ENCODE results near the gene CYCS.

DNA sequence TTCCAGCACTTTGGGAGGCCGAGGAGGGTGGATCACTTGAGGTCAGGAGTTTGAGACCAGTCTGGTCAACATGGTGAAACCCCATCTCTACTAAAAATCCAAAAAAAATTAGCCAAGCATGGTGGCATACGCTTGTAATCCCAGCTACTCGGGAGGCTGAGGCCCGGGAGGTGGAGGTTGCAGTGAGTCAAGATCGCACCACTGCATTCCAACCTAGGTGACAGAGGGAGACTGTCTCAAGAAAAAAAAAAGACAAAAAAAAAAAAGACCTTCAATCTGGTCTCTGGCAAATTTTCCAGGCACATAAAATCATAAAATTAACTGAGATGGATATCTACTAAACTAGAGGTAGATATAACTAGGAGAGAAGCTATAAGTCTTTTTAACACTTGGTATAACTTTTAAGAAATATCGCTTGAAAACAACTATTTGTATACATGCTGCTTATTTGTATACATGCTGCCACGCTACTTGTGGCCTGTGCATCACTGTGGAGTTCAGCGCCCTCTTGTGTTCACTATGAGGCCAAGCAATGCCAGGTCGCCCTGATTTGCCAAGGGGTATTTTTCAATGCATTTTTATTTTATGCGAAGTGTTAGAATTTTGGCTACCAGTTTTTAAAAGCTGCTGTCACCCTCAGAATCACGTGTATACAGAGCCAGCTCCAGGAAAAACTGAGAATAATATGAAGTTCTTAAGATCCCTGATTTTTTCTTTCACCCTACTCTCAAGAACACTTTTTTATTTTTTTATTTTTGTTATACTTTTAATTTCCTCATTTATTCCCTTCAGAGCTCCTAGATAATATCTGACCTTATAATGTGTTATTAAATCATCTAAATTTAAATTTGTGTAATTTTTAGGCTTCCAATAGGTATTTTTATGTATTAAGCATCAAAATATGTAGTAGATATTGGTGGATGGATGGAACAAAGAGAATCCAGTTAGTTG is 26.7 kb downstream of the CYCS start:
- TF ChIP-seq EZH2 (IDR thresholded peaks at IDR 0.05; ENCODE audit: insufficient read depth, low read length) = no peak
- TF ChIP-seq, protein P1, sequence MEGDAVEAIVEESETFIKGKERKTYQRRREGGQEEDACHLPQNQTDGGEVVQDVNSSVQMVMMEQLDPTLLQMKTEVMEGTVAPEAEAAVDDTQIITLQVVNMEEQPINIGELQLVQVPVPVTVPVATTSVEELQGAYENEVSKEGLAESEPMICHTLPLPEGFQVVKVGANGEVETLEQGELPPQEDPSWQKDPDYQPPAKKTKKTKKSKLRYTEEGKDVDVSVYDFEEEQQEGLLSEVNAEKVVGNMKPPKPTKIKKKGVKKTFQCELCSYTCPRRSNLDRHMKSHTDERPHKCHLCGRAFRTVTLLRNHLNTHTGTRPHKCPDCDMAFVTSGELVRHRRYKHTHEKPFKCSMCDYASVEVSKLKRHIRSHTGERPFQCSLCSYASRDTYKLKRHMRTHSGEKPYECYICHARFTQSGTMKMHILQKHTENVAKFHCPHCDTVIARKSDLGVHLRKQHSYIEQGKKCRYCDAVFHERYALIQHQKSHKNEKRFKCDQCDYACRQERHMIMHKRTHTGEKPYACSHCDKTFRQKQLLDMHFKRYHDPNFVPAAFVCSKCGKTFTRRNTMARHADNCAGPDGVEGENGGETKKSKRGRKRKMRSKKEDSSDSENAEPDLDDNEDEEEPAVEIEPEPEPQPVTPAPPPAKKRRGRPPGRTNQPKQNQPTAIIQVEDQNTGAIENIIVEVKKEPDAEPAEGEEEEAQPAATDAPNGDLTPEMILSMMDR (IDR thresholded peaks at IDR 0.05; ENCODE audit: insufficient read depth, low read depth, low read length) = peak; percentile 99
